ENCODE measurements around the gene KLRG1.

KLRG1 gene

DNA sequence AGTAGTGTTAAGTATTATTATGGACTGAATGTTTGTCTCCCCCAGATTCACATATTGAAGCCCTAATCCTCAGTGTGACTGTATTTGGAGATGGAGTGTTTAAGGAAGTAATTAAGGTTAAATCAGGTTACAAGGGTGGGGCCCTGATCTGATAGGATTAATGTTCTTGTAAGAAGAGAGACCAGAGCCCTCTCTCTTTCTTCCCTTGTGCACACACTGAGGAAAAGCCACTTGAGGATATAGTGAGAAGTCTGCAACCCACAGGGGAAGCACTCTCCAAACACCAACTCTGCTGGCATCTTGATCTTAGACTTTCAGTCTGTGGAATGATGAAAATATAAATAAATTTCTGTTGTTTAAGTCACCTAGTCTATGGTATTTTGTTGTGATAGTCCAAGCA, 2.2 kb upstream of the KLRG1 start:
- no peak for DNase-seq

DNA sequence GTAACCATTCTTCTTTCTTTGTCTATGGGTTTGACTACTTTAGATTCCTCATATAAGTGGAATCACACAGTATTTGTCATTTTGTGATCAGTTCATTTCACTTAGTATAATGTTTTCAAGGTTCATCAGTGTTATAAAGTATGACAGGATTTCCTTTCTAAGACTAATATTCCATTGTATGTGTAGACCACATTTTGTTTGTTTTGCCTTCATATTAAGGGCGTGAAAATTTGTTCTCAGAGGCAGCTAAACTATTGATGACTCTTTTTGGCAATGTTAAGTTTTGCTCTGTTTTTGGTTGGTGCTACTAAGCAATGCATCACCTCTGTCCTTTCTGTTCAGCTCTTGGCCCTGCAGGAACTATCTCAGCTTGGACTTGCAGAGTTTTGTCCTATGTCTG, 1.7 kb upstream of the KLRG1 start:
- DNase-seq = no peak

DNA sequence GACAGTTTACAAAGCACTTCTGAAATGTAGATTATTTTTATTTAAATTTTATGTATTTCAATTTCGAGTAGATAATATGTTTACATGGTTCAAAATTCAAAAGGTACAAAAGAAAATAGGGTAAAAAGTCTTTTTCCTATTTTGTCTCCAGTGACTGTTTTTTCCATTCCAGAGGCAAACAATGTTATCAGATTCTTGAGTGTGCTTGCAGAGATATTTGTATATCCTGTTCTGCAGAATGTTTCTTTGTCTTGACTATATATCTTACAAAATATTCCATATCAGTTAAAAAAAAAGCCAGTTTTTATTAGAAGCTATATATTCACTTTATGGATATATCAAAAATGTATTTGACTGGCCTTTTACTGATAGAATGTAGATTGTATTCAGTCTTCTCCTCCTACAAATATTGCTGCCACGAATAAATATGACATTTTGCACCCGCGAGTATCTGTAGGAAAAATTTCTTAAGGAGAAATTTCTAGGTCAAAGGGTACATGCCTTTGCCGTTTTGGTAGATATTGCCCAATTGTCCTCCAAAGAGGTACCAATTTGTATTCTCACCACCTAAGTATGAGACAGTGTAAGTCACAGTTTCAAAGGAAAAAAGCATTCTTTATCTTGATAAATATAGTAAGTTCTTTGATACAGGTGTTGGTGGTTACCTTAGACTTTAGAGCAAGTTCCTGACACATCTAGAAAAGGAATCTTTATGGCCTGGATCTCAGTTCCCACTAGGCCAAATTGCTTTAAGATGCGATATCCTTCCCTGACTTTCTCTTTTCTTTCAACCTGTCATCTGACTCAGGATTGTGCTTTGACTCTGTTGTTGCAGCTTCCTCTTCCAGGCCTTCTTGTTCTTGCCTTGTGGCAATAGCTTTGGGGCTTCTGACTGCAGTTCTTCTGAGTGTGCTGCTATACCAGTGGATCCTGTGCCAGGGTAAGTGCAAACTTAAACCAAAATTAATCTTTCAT, 2.3 kb downstream of the KLRG1 start:
- no peak for DNase-seq

- no peak for DNase-seq
Observed at GRCh38 chr12:8993827-8994226, 4.5 kb downstream of the KLRG1 start.

DNA sequence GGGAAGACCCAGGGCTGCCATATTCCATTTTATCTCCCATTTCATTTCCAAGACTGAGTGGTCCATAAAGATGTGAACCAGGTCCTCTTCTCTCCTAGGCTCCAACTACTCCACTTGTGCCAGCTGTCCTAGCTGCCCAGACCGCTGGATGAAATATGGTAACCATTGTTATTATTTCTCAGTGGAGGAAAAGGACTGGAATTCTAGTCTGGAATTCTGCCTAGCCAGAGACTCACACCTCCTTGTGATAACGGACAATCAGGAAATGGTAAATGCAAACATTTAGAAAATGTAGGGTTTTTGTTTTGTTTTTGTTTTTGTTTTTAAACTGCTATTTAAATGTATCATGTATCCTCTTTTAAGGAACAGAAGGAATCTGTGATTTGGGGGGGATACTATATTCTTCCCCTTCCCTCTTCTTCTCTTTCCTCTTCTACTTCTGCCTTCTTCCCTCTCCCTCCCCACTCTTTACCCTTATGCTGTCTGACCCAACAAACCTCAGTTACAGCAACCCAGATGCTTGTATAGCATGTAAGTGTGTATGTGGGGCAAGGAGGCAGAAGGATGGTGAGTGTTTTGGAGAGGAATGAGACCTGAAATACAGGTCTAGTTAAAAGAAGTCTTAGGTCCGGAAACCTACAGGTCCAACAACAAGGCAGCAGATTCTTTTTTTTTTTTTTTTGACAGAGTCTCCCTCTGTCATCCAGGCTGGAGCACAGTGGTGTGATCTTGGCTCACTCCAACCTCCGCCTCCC, 5.9 kb downstream of the KLRG1 start:
- no peak for DNase-seq

- no peak for DNase-seq
Observed at GRCh38 chr12:8996682-8997405, 7.5 kb downstream of the KLRG1 start.

DNA sequence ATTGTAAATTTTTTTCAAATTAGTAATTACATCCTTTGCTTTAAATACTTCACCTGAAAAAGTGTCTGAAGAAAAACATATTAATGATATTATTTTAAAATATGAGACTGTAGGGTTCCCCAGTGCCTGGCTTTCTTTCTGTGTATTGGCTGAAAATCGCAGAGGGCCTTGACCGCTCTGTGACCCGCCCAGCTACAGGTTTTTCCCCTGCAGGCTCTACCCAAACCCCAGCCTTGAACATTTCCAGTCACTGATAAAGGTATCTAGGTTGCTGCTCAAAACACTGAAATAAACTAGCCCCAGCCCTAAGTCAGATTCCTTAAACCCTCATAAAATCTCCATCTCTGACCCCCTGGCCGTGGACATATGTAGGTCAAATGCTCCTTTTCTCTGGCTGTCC, 11.9 kb downstream of the KLRG1 start:
- DNase-seq = no peak

- no peak for DNase-seq
Observed at GRCh38 chr12:9002335-9002734, 13.0 kb downstream of the KLRG1 start.

DNA sequence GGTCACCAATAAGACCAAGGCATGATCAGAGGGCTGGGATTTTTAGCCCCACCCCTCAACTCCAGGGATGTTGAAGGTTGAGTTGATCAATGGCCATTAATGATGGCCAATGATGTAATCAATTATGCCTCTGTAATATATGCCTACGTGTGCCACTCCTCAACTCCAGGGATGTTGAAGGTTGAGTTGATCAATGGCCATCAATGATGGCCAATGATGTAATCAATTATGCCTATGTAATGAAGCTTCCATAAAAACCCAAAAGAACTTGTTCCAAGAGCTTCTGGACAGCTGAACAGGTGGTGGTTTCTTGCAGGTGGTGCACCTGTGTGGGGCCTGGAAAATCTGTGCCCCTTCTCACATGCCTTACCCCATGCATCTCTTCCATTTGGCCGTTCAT, 33.2 kb downstream of the KLRG1 start:
- DNase-seq = no peak

- DNase-seq = no peak
Observed at GRCh38 chr12:9024512-9024911, 35.2 kb downstream of the KLRG1 start.

DNA sequence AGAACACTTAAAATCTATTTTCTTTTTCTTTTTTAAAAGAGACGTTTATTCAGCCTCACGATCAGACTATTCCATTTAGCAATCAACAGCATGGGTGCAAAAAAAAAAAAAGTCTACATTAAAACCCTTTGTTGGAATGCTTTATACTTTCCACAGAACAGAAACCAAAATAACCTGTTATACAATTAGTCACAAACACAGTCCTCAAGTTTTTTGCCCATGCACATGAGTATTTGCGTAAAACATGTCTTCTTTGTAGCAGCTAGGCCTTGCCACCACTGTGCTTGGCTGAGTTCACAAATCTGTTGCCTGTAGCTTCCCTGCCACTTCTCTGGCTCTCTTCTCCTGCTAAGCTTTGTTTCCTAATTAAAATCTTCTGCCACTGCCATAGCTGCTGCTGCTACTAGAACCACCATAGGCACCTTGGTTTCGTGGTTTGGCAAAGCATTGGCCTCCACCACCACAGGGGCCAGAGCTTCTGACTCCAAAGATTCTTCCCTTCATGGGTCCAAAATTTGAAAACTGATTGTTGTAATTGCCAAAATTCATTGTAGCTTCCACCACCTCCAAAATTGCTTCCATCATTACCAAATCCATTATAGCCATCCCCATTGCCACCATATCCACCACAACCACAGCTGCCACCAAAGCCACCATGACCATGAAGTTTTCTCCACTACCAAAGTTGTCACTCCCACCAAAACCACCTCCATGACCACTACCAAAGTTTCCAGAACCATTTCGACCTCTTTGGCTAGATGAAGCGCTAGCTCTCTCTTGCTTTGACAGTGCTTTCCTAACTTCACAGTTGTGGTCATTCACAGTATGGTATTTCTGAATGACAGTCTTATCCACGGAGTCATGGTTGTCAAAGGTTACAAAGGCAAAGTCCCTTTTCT, 38.1 kb downstream of the KLRG1 start:
- no peak for DNase-seq

DNA sequence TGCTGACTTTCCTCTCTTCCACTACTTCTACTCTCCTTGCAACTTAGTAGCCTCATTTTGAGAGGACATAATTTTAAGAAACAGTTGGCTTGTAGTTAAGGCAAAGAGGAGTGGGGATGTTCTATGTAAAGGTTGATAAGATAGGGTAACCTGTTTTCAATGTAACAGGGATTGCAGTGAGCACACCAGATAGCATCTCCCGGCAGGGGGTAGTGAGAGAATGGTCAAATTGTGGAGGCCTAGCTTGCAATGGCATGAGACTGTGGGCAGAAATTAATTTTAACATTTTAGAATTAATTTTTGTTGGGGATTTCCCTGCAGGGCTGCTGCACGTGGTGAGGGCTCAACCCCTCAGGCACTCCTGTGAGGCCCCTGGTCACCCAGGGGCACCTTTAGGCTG, 41.4 kb downstream of the KLRG1 start:
- no peak for DNase-seq

GRCh38 chr12:9032202-9032964, 43.0 kb downstream of the KLRG1 start:
- DNase-seq = no peak

- DNase-seq = no peak
Observed at GRCh38 chr12:9033265-9033887, 44.0 kb downstream of the KLRG1 start.

GRCh38 chr12:9034095-9034494, 44.7 kb downstream of the KLRG1 start:
- DNase-seq = no peak

DNA sequence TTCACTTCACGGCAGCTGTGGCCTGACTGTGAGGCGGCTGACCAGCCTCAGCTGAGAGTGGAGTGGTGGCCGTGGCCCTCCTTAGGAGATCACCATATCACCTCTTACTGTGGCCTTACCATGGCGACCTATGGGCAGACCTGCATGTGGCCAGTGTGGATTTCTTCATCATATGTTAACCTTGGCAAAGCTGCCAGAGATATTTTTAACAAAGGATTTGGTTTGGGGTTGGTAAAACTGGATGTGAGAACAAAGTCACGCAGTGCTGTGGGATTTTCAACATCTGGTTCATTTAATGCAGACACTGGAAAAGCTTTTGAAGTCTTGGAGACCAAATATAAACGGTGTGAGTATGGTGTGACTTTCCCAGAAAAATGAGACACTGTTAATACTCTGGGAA, 46.9 kb downstream of the KLRG1 start:
- no peak for DNase-seq

DNA sequence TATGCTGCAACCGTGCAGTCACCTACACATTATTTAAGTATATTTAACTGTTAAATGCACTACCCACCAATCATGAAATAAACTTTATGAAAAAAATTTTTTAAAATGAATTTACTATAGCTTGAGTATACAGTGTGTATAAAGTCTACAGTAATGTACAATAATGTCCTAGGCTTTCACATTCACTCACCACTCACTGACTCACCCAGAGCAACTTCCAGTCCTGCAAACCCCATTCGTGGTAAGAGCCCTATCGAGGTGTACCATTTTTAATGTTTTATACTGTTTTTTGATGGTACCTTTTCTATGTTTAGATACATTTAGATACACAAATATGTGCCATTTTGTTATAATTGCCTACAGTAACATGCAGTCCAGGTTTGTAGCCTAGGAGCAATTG, 48.1 kb downstream of the KLRG1 start:
- DNase-seq = no peak

- DNase-seq = no peak
Observed at GRCh38 chr12:9039397-9039977, 50.1 kb downstream of the KLRG1 start.

GRCh38 chr12:9040484-9041186, 51.3 kb downstream of the KLRG1 start:
- no peak for DNase-seq

DNA sequence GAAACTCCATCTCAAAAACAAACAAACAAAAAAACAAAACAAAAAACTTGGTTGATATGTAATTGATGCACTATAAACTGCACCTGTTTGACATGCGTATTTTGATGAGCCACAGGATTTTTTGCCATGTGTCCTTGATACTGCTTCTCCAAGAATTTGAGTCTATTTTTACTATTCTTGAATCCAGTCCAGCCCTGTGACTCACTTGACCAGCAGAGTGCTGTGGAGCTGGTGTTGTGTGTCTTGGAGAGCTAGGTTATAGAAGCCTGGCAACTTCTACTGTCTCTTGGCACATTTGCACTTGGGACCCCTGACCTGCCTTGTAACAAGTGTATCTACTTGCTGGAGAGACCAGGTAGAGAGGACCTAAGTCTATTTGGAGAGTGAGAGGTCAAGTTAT, 52.0 kb downstream of the KLRG1 start:
- DNase-seq = no peak
